Motor neuron (in vitro differentiated cells): Measurements from ENCODE around the gene ARMC2. TPM values are rescaled to one million over a fixed set of nuclear protein-coding genes. Genes with fewer than 3 reads are reported as not detected.
"Not testable (repeated sequence)": the region's sequence is repeated elsewhere in the genome, so short reads cannot be mapped to it uniquely, and the experiment has no call there.

Experiments used
- ATAC-seq, 8 experiments: fragments of 200-7000 bp; cut with Tn5 transposase; replicated peaks in 6 of 8; 2 replicates each; pipeline ENCODE4 v1.8.0; 2021; ENCODE audit warnings: mild to moderate bottlenecking in 8 of 8, moderate library complexity in 8 of 8
- H3K27ac ChIP-seq, 2 donors: fragments of 250-450 bp; sonication (Bioruptor Pico); 2 replicates each; pipeline ENCODE4 v1.9.0; 2021; ENCODE audit warnings: antibody characterized with exemption in 2 of 2, mild to moderate bottlenecking in 2 of 2, moderate library complexity in 1 of 2
- H3K4me1 ChIP-seq, 2 donors: fragments of 250-450 bp; sonication (Bioruptor Pico); replicated peaks in 1 of 2; 2 replicates each; pipeline ENCODE4 v1.6.1; 2021; ENCODE audit warnings: antibody characterized with exemption in 2 of 2, mild to moderate bottlenecking in 2 of 2, moderate library complexity in 1 of 2
- H3K4me3 ChIP-seq, 5 donors: fragments of 250-450 bp; sonication (Bioruptor Pico); 2 replicates each; pipeline ENCODE4 v1.9.0; 2021; ENCODE audit warnings: antibody characterized with exemption in 5 of 5, mild to moderate bottlenecking in 5 of 5, moderate library complexity in 4 of 5
- WGBS, 10 experiments: fragments of 450-650 bp; shearing (Covaris generic); methylation state at CpG; one replicate each; pipeline ENCODE4 v1.0.0; 2022; 5-methylcytosine and 5-hydroxymethylcytosine counted together
- in situ Hi-C, 9 experiments: fragments of 400-800 bp; cut with MboI; loops; one replicate each; pipeline ENCODE4 v1.15.0; 2021; ENCODE audit warnings: low sequenced_read_pairs in 9 of 9, low pct_unique_long_range_greater_than_20kb in 2 of 9; ENCODE audit not compliant: unreplicated experiment in 9 of 9
- total RNA-seq, 8 experiments: library from RNA; unstranded; fragments of 300-600 nt; gene quantifications; 2 replicates each; pipeline versions ENCODE4 v1.2.3 to v1.2.4, GENCODE V29; 2022

The ARMC2 gene
- total RNA-seq, 8 experiments from 2014 or later = 1.1 to 22.4 (median 6.1) TPM

- no peak overlapping the region for H3K4me3 ChIP-seq
- ATAC-seq = no peak
- in situ Hi-C loops = no loop called here
- no peak overlapping the region for H3K27ac ChIP-seq
- H3K4me1 ChIP-seq = peaks cover 6 to 8% of the 10 kb centered on the region in 2 donors
- WGBS, 10 experiments = 71 to 100% (median 100%) methylated on average over 1 of the region's 1 CpG; no CpG with 5 or more reads in 5 of the 10 experiments
Observed at GRCh38 chr6:108851756-108852155, 3.5 kb downstream of the ARMC2 start.

DNA sequence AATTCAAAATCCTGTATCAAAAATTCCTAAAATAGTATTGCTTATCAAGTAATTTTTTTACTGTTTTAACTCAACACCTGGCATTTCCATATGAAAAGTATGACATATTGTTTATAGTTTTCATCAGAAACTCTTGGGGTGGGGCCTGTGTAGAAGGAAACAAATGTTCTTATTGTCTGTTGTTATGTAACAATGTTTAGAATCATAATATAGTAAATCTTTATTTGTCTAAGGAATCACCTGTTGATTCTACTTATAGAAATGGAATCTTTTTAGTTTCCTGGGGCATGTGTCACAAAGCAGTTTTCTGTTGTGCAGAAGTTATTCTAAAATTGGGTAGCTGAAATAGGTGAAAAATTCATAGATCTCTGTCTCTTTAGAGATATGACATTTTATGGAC is 4.9 kb downstream of the ARMC2 start:
- H3K4me1 ChIP-seq = peaks cover 0 to 2% of the 10 kb centered on the region in 2 donors
- in situ Hi-C loops = no loop called here
- ATAC-seq = no peak
- no peak overlapping the region for H3K27ac ChIP-seq
- H3K4me3 ChIP-seq = no peak overlapping the region

DNA sequence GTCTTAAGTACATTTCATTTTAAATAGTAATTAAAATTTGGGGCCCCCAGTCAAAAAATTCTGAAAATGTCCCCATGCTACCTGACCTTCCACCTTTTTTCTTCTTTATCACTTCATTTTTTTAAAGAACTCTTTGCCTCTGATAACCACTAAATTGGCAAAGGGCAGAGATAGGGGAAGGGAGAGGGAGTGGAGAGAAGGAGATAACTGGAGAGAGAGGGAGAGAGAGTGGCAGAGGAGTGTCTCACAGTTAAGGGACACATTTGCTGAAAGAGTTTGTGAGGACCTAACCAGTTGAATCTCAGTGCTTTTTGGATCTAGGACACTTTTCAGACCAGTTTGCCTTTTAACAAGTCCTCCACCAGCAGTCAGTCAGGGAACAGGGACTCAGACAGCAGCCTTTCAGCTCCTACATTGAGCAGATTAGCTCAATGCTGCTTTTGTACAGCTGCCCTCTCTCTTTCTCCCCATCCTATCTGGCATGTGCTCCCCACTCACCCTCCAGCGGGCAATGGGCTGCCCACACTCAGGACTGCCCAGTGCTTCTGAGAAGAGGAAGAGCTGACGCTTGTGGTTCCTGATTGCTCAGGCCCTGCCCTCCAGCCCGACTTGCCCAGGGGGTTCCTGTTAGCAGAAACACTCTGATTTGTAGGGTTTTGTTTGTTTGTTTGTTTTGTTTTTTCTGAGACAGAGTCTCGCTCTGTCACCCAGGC is 14.4 kb downstream of the ARMC2 start:
- no peak overlapping the region for H3K27ac ChIP-seq
- H3K4me1 ChIP-seq = no peaks in the 10 kb centered on the region
- in situ Hi-C loops = no loop called here
- ATAC-seq = no peak
- H3K4me3 ChIP-seq = no peak overlapping the region
- 83 to 100% (median 91%) methylated on average over 1 to 2 of the region's 4 CpGs; no CpG with 5 or more reads in 4 of the 10 experiments for WGBS, 10 experiments

GRCh38 chr6:108865751-108866286 is 17.6 kb downstream of the ARMC2 start:
- H3K4me3 ChIP-seq, ATAC-seq, H3K27ac ChIP-seq, in situ Hi-C loops, H3K4me1 ChIP-seq: not testable (repeated sequence)
- 60 to 100% (median 100%) methylated on average over 1 to 2 of the region's 2 CpGs; no CpG with 5 or more reads in 2 of the 10 experiments for whole genome bisulfite sequencing, 10 experiments

GRCh38 chr6:108866798-108867197 is 18.6 kb downstream of the ARMC2 start:
- in situ Hi-C loops = no loop called here
- WGBS, 10 experiments = 83 to 100% (median 92%) methylated on average over 1 to 3 of the region's 3 CpGs; no CpG with 5 or more reads in 1 of the 10 experiments
- H3K4me1 ChIP-seq = no peaks in the 10 kb centered on the region
- H3K27ac ChIP-seq = no peak overlapping the region
- H3K4me3 ChIP-seq = no peak overlapping the region
- no peak for ATAC-seq

GRCh38 chr6:108868647-108869046 is 20.4 kb downstream of the ARMC2 start:
- in situ Hi-C loops = no loop called here
- 80 to 100% (median 97%) methylated on average over 1 to 8 of the region's 8 CpGs; no CpG with 5 or more reads in 1 of the 10 experiments for WGBS, 10 experiments
- H3K27ac ChIP-seq = no peak overlapping the region
- ATAC-seq = no peak
- no peak overlapping the region for H3K4me3 ChIP-seq
- no peaks in the 10 kb centered on the region for H3K4me1 ChIP-seq

- Histone ChIP-seq H3K27ac (no peak overlapping the region), H3K4me3 (no peak overlapping the region), H3K4me1 (no peaks in the 10 kb centered on the region)
- no peak for ATAC-seq
- in situ Hi-C loops = no loop called here
- WGBS, 10 experiments = 71 to 100% (median 100%) methylated on average over 1 to 2 of the region's 2 CpGs; no CpG with 5 or more reads in 3 of the 10 experiments
Observed at GRCh38 chr6:108869876-108870275, 21.7 kb downstream of the ARMC2 start.

- Histone ChIP-seq H3K4me3 (no peak overlapping the region), H3K4me1 (no peaks in the 10 kb centered on the region), H3K27ac (no peak overlapping the region)
- in situ Hi-C loops = no loop called here
- WGBS, 10 experiments = 90 to 100% (median 97%) methylated on average over 1 to 2 of the region's 2 CpGs
- ATAC-seq = no peak
Observed at GRCh38 chr6:108870357-108870756, 22.1 kb downstream of the ARMC2 start.

- Histone ChIP-seq H3K4me1 (no peaks in the 10 kb centered on the region), H3K4me3 (no peak overlapping the region), H3K27ac (no peak overlapping the region)
- peak in 1 of 8 experiments; percentile 10 for ATAC-seq
- WGBS, 10 experiments = 40 to 83% (median 67%) methylated on average over 1 to 7 of the region's 7 CpGs; no CpG with 5 or more reads in 3 of the 10 experiments
- in situ Hi-C loops = no loop called here
Observed at GRCh38 chr6:108872141-108872557, 23.9 kb downstream of the ARMC2 start.

DNA sequence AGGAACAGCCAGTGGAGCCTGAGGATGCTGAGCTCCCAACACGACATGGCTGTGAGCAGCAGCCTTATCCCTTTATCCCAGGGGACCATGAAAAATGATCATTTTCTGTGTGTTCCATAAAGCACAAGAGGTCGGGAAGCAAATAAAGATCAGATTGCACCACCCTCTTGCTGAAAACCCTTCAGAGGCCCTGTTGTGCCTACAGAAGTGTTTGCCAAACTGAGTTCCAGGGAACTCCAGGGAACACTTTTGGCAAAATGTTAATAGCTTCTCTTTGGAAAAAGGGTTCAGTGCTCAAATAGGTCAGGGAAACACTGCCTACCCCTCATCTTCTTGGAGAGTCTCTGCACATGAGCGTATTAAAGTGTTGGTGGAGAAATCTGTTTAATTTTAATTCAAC is 24.4 kb downstream of the ARMC2 start:
- Histone ChIP-seq H3K4me3 (no peak overlapping the region), H3K27ac (no peak overlapping the region), H3K4me1 (no peaks in the 10 kb centered on the region)
- WGBS, 10 experiments = 77 to 100% (median 100%) methylated on average over 1 to 3 of the region's 3 CpGs; no CpG with 5 or more reads in 4 of the 10 experiments
- in situ Hi-C loops = no loop called here
- no peak for ATAC-seq

- in situ Hi-C loops = no loop called here
- Histone ChIP-seq H3K4me3 (no peak overlapping the region), H3K27ac (no peak overlapping the region), H3K4me1 (no peaks in the 10 kb centered on the region)
- peak in 3 of 8 experiments; percentile 55 to 94 (median 91) for ATAC-seq
- 13 to 100% (median 89%) methylated on average over 2 to 4 of the region's 7 CpGs; no CpG with 5 or more reads in 3 of the 10 experiments for WGBS, 10 experiments
Observed at GRCh38 chr6:108873251-108873650, 25.0 kb downstream of the ARMC2 start.

DNA sequence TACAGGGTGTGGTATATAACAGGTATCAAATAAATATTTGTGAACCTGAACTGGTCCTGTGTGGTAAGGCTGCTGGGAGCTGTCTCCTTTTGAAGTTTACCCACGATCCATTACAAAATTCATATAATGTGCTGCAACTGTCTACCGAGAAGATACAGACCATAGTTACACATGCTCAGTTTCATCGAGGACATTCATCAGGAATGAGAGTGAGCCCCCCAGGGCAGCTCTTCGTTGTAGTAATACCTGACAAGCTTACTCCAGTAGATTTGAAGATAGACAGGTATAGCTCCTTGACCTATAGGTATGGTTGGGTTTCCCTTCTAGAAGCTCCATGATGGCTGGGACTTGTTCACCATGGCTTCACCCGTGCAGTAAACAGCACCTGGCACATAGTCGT is 25.7 kb downstream of the ARMC2 start:
- Histone ChIP-seq H3K27ac (no peak overlapping the region), H3K4me1 (no peaks in the 10 kb centered on the region), H3K4me3 (no peak overlapping the region)
- ATAC-seq = no peak
- WGBS, 10 experiments = 81 to 100% (median 90%) methylated on average over 2 to 6 of the region's 6 CpGs; no CpG with 5 or more reads in 3 of the 10 experiments
- in situ Hi-C loops = no loop called here

DNA sequence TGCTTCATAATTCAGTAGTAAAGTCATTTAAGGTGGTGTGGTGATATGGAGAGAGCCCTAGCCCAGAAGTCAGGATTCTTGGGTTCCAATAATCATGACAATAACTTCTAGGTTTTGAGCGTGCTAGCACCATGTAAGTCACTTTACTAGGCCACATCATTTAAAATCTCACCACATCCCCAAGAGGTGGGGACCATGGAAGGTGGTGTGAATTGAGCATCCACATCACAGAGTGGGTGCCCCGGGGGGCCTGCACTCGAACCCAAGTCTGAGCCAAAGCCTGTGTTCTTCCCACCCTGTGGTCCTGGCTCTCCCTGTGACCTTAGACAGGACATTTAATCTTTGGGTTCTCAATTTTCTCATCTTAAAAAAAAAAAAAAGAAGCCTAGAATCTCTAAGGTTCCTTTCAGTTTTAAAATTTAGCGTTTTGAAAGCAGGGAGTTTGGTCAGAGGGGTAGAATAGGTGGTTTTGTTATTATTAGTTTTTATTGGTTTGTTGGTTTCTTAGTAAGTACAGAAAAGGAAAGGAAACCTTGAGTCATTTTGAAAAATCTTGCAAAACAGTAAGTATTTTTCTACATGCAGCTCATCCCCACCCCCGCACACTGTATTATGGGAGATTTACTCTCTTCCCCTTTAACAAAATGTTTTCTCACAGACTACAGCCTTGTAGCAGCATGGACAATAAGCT is 26.4 kb downstream of the ARMC2 start:
- Histone ChIP-seq H3K27ac (no peak overlapping the region), H3K4me3 (no peak overlapping the region), H3K4me1 (no peaks in the 10 kb centered on the region)
- WGBS, 10 experiments = 40 to 100% (median 93%) methylated on average over 1 to 5 of the region's 5 CpGs; no CpG with 5 or more reads in 2 of the 10 experiments
- in situ Hi-C loops = loop anchor here in 3 of 9 experiments (25.0 kb wide), 1 partner anchor 337 kb away; no protein-coding TSS in a partner anchor
- ATAC-seq = no peak
